Osteoblast (primary cell): Measurements from ENCODE around the gene POLA1. TPM values are rescaled to one million over a fixed set of nuclear protein-coding genes. Genes with fewer than 3 reads are reported as not detected.

ENCODE experiments used
- DNase-seq: peaks from one replicate; pipeline ENCODE4 v3.0.0; 2011; ENCODE audit warnings: low spot score, mixed read lengths; ENCODE audit not compliant: insufficient read length; ENCODE audit errors: missing footprints
- H2AFZ ChIP-seq: 2 replicates; pipeline ENCODE4 v1.6.0; 2011; ENCODE audit warnings: mild to moderate bottlenecking, low read length
- H3K27ac ChIP-seq: 2 replicates; pipeline ENCODE4 v1.5.1; 2011; ENCODE audit warnings: mild to moderate bottlenecking, low read depth, low read length, moderate library complexity
- H3K27me3 ChIP-seq: 2 replicates; pipeline ENCODE4 v1.6.0; 2012; ENCODE audit warnings: mild to moderate bottlenecking, control low read depth, inconsistent platforms, low read length, moderate library complexity; ENCODE audit not compliant: insufficient read depth
- H3K36me3 ChIP-seq: 2 replicates; pipeline ENCODE4 v1.5.1; 2011; ENCODE audit warnings: mild to moderate bottlenecking, low read length, control low read depth, moderate library complexity; ENCODE audit not compliant: insufficient read depth
- H3K4me1 ChIP-seq: 2 replicates; pipeline ENCODE4 v1.5.1; 2011; ENCODE audit warnings: mild to moderate bottlenecking, low read length, control low read depth, moderate library complexity; ENCODE audit not compliant: insufficient read depth
- H3K4me2 ChIP-seq: 2 replicates; pipeline ENCODE4 v1.6.0; 2011; ENCODE audit warnings: mild to moderate bottlenecking, low read length; ENCODE audit not compliant: insufficient read depth
- H3K4me3 ChIP-seq: fragments of 200-600 bp; sonication (generic); 3 replicates; pipeline ENCODE4 v1.5.1; 2012; ENCODE audit warnings: mild to moderate bottlenecking, low read length, inconsistent platforms; ENCODE audit not compliant: insufficient read depth
- H3K79me2 ChIP-seq: 2 replicates; pipeline ENCODE4 v1.6.0; 2012; ENCODE audit warnings: mild to moderate bottlenecking, low read length, control low read depth, inconsistent platforms; ENCODE audit not compliant: insufficient read depth
- H3K9me3 ChIP-seq: 2 replicates; pipeline ENCODE4 v1.5.1; 2011; ENCODE audit warnings: low read depth, low read length, control low read depth
- H4K20me1 ChIP-seq: 2 replicates; pipeline ENCODE4 v1.6.0; 2012; ENCODE audit warnings: mild to moderate bottlenecking, low read length, control low read depth; ENCODE audit not compliant: insufficient read depth
- CTCF ChIP-seq: IDR thresholded peaks from 2 replicates; pipeline ENCODE4 v1.5.1; 2011; ENCODE audit warnings: mild to moderate bottlenecking, low read depth, low read length, moderate library complexity; ENCODE audit errors: extremely low read depth
- total RNA-seq: library from RNA; depleted of rRNA; stranded (reverse); fragments of >200 nt; gene quantifications from 2 replicates; pipeline ENCODE4 v1.2.3, GENCODE V29; 2012

Gene POLA1
- total RNA-seq, 1 donor, result 11.9 TPM

GRCh38 chrX:25014366-25014838 lies 320.7 kb downstream of the POLA1 start:
- no peaks in the 10 kb centered on the region for H4K20me1 ChIP-seq
- H3K4me2 ChIP-seq, result no peak overlapping the region
- H3K4me3 ChIP-seq, result no peak overlapping the region
- no peaks in the 10 kb centered on the region for H3K9me3 ChIP-seq
- TF ChIP-seq CTCF, result no peak
- H3K36me3 ChIP-seq, result no peaks in the 10 kb centered on the region
- no peak for DNase-seq
- H2AFZ ChIP-seq, result no peak overlapping the region
- H3K27ac ChIP-seq, result no peak overlapping the region
- no peaks in the 10 kb centered on the region for H3K4me1 ChIP-seq
- H3K79me2 ChIP-seq, result no peaks in the 10 kb centered on the region
- H3K27me3 ChIP-seq, result peaks cover 89% of the 10 kb centered on the region

- H3K4me2 ChIP-seq, result no peak within 1 kb of the TSS
- no peak for DNase-seq
- no peaks in the 10 kb centered on the region for H3K9me3 ChIP-seq
- peaks cover 92% of the 10 kb centered on the region for H3K27me3 ChIP-seq
- no peak within 1 kb of the TSS for H3K27ac ChIP-seq
- no peaks in the 10 kb centered on the region for H3K4me1 ChIP-seq
- H3K36me3 ChIP-seq, result no peaks in the 10 kb centered on the region
- H2AFZ ChIP-seq, result no peak within 1 kb of the TSS
- no peak within 1 kb of the TSS for H3K4me3 ChIP-seq
- TF ChIP-seq CTCF, result no peak
- H4K20me1 ChIP-seq, result no peaks in the 10 kb centered on the region
- no peaks in the 10 kb centered on the region for H3K79me2 ChIP-seq
Observed at GRCh38 chrX:25015486-25016360, 322.0 kb downstream of the POLA1 start, which contains the start of gene ARX. Gene ARX, minus strand, starts transcription at chrX:25015965. Its CDS starts 228 bp downstream, at chrX:25015737.

- no peak for TF ChIP-seq CTCF
- peaks cover 92% of the 10 kb centered on the region for H3K27me3 ChIP-seq
Observed at GRCh38 chrX:25016361-25016671, 322.6 kb downstream of the POLA1 start.

GRCh38 chrX:25016938-25017598 lies 323.4 kb downstream of the POLA1 start:
- H3K4me2 ChIP-seq, result no peak overlapping the region

More at GRCh38 chrX:25016361-25016671, 322.6 kb downstream of the POLA1 start:
- Histone ChIP-seq H3K9me3 (no peaks in the 10 kb centered on the region), H3K4me1 (no peaks in the 10 kb centered on the region), H3K4me2 (no peak overlapping the region), H4K20me1 (no peaks in the 10 kb centered on the region), H3K4me3 (no peak overlapping the region), H3K36me3 (no peaks in the 10 kb centered on the region), H3K79me2 (no peaks in the 10 kb centered on the region), H3K27ac (no peak overlapping the region), H2AFZ (no peak overlapping the region)
- DNase-seq, result no peak

More at GRCh38 chrX:25016938-25017598, 323.4 kb downstream of the POLA1 start:
- H3K4me3 ChIP-seq, result no peak overlapping the region
- H3K9me3 ChIP-seq, result no peaks in the 10 kb centered on the region
- H3K27ac ChIP-seq, result no peak overlapping the region
- H4K20me1 ChIP-seq, result no peaks in the 10 kb centered on the region
- TF ChIP-seq CTCF, result no peak
- H3K27me3 ChIP-seq, result peaks cover 94% of the 10 kb centered on the region
- no peak overlapping the region for H2AFZ ChIP-seq
- no peaks in the 10 kb centered on the region for H3K36me3 ChIP-seq
- no peaks in the 10 kb centered on the region for H3K79me2 ChIP-seq
- no peaks in the 10 kb centered on the region for H3K4me1 ChIP-seq
- DNase-seq, result no peak
